ENCODE results near the gene DCBLD2. TPM values are rescaled to one million over a fixed set of nuclear protein-coding genes. Genes with fewer than 3 reads are reported as not detected.

Gene DCBLD2
- total RNA-seq, 2 experiments from 2014 or later, result 1.3 to 2.1 TPM

Other genes with a start within 250 kb of the DCBLD2 start
- gene ST3GAL6, start 138.4 kb downstream of the DCBLD2 start, total RNA-seq, result not detected